SU-DHL-6 (cell line): ENCODE data around the gene MARCO.

Experiments
- H2AFZ ChIP-seq: fragments of 200-600 bp; sonication (generic); 2 replicates; pipeline ENCODE4 v1.6.1; 2014; ENCODE audit warnings: low read depth, mild to moderate bottlenecking, moderate library complexity, mixed read lengths, antibody characterized with exemption, low read length; ENCODE audit not compliant: severe bottlenecking
- H3F3A ChIP-seq: fragments of 200-600 bp; shearing (Covaris generic); 2 replicates; pipeline ENCODE4 v1.6.0; 2016; ENCODE audit warnings: antibody characterized with exemption, mild to moderate bottlenecking; ENCODE audit not compliant: insufficient read depth
- H3K27ac ChIP-seq: fragments of 200-600 bp; sonication (generic); 2 replicates; pipeline ENCODE4 v1.5.1; 2016; ENCODE audit warnings: low read depth, mild to moderate bottlenecking, low read length, moderate library complexity, mixed read lengths
- H3K27me3 ChIP-seq: fragments of 200-600 bp; sonication (generic), shearing (Covaris generic); 2 replicates; pipeline ENCODE4 v1.6.0; 2014; ENCODE audit warnings: mild to moderate bottlenecking, low read length
- H3K36me3 ChIP-seq: fragments of 200-600 bp; sonication (generic); 2 replicates; pipeline ENCODE4 v1.6.1; 2014; ENCODE audit warnings: mild to moderate bottlenecking, low read length, mixed read lengths
- H3K4me2 ChIP-seq: fragments of 300-600, 200-600 bp; shearing (Covaris generic), sonication (generic); 2 replicates; pipeline ENCODE4 v1.6.0; 2014; ENCODE audit warnings: low read length, low read depth, mild to moderate bottlenecking; ENCODE audit not compliant: poor library complexity, severe bottlenecking
- H3K4me3 ChIP-seq: fragments of 200-600 bp; sonication (generic); 2 replicates; pipeline ENCODE4 v1.5.1; 2014; ENCODE audit warnings: antibody characterized with exemption, low read length, mild to moderate bottlenecking, mixed read lengths; ENCODE audit not compliant: insufficient read depth, poor library complexity, severe bottlenecking
- H3K79me2 ChIP-seq: fragments of 200-600 bp; sonication (generic); 2 replicates; pipeline ENCODE4 v1.6.1; 2014; ENCODE audit warnings: mild to moderate bottlenecking, low read length, moderate library complexity; ENCODE audit not compliant: insufficient read depth
- H3K9ac ChIP-seq: fragments of 200-600 bp; sonication (generic); 2 replicates; pipeline ENCODE4 v1.7.0; 2014; ENCODE audit warnings: mild to moderate bottlenecking, low read length
- H3K9me2 ChIP-seq: fragments of 200-600 bp; sonication (generic); replicated peaks from 2 replicates; pipeline ENCODE4 v1.6.1; 2014; ENCODE audit warnings: low read length; ENCODE audit not compliant: insufficient read depth
- H3K9me3 ChIP-seq: fragments of 200-600 bp; sonication (generic); 2 replicates; pipeline ENCODE4 v1.6.1; 2014; ENCODE audit warnings: low read length, mixed read lengths; ENCODE audit not compliant: insufficient read depth
- H4K20me1 ChIP-seq: fragments of 200-600 bp; sonication (generic); 2 replicates; pipeline ENCODE4 v1.6.1; 2014; ENCODE audit warnings: low read depth, mild to moderate bottlenecking, antibody characterized with exemption, low read length, moderate library complexity, mixed read lengths
- EZH2phosphoT487 ChIP-seq: fragments of 200-600 bp; sonication (generic), shearing (Covaris generic); conservative IDR thresholded peaks from 2 replicates; pipeline ENCODE4 v1.6.1; 2018; ENCODE audit warnings: mild to moderate bottlenecking, antibody characterized with exemption, low read length, moderate library complexity, mixed read lengths
- TF ChIP-seq, protein P1 (sequence below): fragments of 200-600 bp; sonication (generic); IDR thresholded peaks from one replicate; pipeline ENCODE4 v1.5.1; 2017; ENCODE audit warnings: antibody characterized with exemption, mild to moderate bottlenecking, low read length, moderate library complexity; ENCODE audit not compliant: insufficient read depth, poor library complexity, severe bottlenecking

Gene MARCO

DNA sequence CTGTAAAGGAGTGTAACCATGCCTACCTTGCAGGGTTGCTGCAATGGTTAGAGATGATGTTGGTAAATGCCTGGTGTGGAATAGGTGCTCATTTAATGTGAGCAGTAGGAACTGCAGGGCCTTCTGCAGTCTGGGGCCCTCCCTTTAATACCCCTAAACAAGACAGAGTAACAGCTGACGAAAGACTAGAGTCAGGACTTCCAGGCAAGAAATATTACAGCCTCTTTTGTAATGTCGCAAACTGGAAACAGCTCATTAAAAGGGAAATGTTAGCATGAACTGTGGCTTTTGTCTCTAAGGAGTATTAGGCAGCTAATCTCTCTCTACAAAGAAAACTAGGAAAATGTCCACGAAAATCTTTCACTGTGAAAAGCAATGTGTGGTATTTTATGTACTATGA, 26.0 kb downstream of the MARCO start:
- Histone ChIP-seq H3K4me2 (no peak overlapping the region), H2AFZ (no peak overlapping the region), H3K4me3 (no peak overlapping the region), H3K9me3 (no peaks in the 10 kb centered on the region), H3K9ac (no peak overlapping the region), H3F3A (no peaks in the 10 kb centered on the region), H3K27me3 (no peaks in the 10 kb centered on the region), H3K79me2 (no peaks in the 10 kb centered on the region), H4K20me1 (no peaks in the 10 kb centered on the region), H3K36me3 (no peaks in the 10 kb centered on the region), H3K27ac (no peak overlapping the region), H3K9me2 (no peaks in the 10 kb centered on the region)
- TF ChIP-seq EZH2phosphoT487, result no peak
- TF ChIP-seq, protein P1, sequence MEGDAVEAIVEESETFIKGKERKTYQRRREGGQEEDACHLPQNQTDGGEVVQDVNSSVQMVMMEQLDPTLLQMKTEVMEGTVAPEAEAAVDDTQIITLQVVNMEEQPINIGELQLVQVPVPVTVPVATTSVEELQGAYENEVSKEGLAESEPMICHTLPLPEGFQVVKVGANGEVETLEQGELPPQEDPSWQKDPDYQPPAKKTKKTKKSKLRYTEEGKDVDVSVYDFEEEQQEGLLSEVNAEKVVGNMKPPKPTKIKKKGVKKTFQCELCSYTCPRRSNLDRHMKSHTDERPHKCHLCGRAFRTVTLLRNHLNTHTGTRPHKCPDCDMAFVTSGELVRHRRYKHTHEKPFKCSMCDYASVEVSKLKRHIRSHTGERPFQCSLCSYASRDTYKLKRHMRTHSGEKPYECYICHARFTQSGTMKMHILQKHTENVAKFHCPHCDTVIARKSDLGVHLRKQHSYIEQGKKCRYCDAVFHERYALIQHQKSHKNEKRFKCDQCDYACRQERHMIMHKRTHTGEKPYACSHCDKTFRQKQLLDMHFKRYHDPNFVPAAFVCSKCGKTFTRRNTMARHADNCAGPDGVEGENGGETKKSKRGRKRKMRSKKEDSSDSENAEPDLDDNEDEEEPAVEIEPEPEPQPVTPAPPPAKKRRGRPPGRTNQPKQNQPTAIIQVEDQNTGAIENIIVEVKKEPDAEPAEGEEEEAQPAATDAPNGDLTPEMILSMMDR, result no peak

DNA sequence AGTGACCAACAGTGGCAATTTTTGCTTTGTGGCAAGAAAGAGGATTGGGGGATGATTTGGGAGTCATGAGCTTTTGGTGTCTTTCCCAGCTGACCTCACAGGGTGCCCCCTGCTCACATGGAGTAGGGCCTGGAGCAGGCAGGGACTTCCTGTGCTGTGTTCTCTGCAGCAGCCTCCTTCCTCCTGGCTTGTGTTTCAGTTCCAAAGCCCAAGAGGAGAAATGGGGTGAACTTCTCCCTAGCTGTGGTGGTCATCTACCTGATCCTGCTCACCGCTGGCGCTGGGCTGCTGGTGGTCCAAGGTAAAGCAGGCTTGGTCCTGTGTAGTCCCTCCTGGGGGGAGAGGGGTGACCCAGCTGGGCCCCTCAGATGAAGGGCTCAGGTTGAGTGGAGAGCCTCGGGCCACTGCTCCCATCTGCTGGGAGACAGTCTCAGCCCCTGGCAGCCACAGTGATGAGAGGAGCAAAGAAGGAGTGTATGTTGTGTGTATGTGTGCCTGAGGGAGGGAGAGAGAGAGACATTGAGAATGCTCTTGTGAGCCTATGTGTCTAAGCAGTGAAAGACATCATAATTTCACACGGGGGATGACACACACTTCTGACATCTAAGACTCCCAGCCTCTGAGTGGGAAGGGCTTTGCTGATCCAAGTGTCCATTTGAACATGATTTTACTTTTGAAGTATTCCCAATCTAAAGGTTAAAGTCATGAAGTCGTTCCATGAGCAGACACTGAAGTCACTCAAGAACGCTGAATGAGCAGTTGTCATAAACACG, 27.2 kb downstream of the MARCO start:
- H3K36me3 ChIP-seq, result no peaks in the 10 kb centered on the region
- H3K27me3 ChIP-seq, result no peaks in the 10 kb centered on the region
- no peak overlapping the region for H3K4me3 ChIP-seq
- H3K9ac ChIP-seq, result no peak overlapping the region
- no peaks in the 10 kb centered on the region for H4K20me1 ChIP-seq
- no peak overlapping the region for H3K27ac ChIP-seq
- H3K9me2 ChIP-seq, result no peaks in the 10 kb centered on the region
- H3F3A ChIP-seq, result no peaks in the 10 kb centered on the region
- TF ChIP-seq, protein P1, result no peak
- no peak for TF ChIP-seq EZH2phosphoT487
- no peak overlapping the region for H3K4me2 ChIP-seq
- H2AFZ ChIP-seq, result no peak overlapping the region
- no peaks in the 10 kb centered on the region for H3K9me3 ChIP-seq
- no peaks in the 10 kb centered on the region for H3K79me2 ChIP-seq

DNA sequence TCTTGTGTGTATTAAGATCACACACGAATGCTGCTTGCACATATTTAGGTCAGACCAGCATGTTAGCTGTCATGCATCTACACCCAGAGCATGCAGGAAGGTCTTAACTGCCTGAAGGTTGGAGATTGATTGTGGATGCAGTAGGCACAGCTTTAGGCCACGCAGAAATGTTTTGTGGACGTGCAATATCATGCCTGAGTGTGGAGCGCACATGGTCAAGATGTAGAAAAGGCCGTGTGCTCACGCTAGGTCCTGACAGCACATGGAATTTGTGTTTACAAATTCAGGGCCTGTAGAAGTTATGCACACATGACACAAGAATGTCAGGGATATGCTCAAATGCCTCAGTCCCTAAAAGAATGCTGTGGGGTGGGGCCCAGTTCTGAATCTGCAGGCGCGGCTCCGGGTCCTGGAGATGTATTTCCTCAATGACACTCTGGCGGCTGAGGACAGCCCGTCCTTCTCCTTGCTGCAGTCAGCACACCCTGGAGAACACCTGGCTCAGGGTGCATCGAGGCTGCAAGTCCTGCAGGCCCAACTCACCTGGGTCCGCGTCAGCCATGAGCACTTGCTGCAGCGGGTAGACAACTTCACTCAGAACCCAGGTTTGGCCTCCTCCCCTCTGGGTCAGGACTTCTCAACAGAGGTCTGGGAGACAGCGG, 27.9 kb downstream of the MARCO start:
- H3K27me3 ChIP-seq, result no peaks in the 10 kb centered on the region
- H3K27ac ChIP-seq, result no peak overlapping the region

More for the DNA sequence above, 27.9 kb downstream of the MARCO start:
- Histone ChIP-seq H3K9ac (no peak overlapping the region), H3K9me2 (no peaks in the 10 kb centered on the region), H4K20me1 (no peaks in the 10 kb centered on the region), H3K79me2 (no peaks in the 10 kb centered on the region), H3K4me3 (no peak overlapping the region), H3K9me3 (no peaks in the 10 kb centered on the region), H3K36me3 (no peaks in the 10 kb centered on the region), H3K4me2 (no peak overlapping the region), H3F3A (no peaks in the 10 kb centered on the region), H2AFZ (no peak overlapping the region)
- no peak for TF ChIP-seq EZH2phosphoT487
- TF ChIP-seq, protein P1, result no peak
